ENCODE measurements around the gene SEZ6L.

SEZ6L gene

DNA sequence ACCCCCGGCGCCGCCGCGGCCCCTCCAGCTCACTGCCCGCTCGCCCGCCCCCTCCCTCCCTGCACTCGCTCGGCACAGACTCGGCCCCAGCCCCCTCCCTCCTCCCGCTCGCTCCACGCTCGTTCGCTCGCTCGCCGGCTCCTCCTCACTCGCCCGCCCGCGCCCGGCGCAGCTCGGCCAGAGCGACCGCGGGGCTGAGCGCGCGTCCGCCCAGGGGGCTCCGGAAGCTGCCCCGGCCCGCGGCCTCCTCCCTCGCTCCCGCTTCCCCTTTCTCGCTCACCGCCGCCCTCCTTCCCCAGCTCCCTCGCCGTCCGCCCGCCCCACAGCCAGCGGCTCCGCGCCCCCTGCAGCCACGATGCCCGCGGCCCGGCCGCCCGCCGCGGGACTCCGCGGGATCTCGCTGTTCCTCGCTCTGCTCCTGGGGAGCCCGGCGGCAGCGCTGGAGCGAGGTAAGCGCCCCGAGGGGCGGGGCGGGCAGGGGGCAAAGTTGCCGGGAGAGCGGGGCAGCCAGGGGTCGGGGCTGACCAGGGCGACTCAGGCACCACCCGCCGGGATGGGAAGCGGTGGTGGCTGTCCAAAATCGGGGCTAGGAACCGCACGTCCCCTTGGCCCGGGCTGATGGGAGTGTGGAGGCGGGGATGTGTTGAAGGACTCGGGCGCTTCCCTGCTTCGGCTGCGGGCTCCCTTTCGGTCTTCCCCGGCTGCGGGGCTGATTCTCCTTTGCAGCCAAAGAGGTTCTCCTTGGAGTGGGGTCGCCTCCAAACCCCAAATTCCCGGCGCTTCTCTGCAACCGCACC is at the start of gene SEZ6L:
Gene SEZ6L (plus strand): TSS at position 148 of the 797 bp plus-strand sequence. CDS start 208 bp downstream, at position 356.
- DNase-seq (ENCODE audit: low read depth) = no peak

DNA sequence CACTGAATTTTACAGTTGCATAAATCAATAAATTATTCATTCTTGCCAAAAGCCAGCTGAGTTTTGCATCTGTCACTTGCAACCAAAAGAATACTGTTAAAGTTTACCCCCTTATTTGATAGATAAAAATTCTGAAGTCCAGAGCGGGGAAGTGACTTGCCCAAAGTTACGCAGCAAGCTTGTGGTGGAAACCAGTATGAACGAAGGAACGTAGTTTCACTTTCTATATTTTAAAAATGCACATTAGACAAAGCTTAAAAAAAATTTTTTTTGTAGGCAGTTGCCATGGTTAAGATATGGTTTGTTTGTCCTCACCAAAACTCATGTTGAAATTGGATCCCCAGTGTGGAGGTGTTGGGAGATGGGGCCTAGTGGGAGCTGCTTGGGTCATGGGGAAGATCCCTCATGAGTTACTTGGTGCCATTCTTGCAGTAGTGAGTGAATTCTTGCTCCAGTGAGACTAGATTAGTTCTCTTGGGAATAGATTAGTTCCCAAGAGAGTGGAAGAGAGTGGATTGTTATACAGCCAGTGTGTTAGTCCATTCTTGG is 46.3 kb upstream of the SEZ6L start:
- no peak for DNase-seq (ENCODE audit: low read depth)

- no peak for DNase-seq (ENCODE audit: low read depth)
Measured at GRCh38 chr22:26124991-26125725, 44.1 kb upstream of the SEZ6L start.

GRCh38 chr22:26127126-26127525 is 42.1 kb upstream of the SEZ6L start:
- DNase-seq (ENCODE audit: low read depth) = no peak

- DNase-seq (ENCODE audit: low read depth) = no peak
Measured at GRCh38 chr22:26127556-26127955, 41.7 kb upstream of the SEZ6L start.

DNA sequence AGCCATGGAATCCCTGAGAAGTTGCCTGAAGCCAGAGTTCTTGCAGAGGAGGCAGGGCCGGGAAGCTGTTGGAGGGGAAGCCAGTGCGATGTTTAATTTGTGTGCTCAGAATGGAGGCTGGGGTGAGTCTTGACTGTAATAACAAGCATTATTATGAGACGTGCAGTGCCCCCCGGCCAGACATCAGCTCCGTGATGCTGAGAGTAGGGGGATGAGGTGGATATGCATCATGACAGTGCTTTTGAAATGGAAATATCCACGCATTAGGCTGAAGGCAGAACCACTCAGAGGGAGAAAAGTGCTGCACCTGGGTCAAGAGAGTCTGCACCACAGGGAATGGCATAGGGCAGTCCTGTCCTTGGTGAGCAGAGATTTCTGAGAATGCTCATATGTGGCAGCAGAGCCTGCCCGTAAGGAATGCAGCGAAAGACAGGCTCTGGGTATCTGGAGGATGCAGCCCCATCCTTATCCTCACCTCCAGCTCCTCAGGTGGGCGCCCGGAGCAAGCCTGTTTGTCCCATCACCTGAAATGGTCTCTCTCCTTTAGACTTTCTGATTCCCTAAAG is 37.6 kb upstream of the SEZ6L start:
- DNase-seq (ENCODE audit: low read depth) = no peak

GRCh38 chr22:26134654-26135330 is 34.5 kb upstream of the SEZ6L start:
- DNase-seq (ENCODE audit: low read depth) = no peak

DNA sequence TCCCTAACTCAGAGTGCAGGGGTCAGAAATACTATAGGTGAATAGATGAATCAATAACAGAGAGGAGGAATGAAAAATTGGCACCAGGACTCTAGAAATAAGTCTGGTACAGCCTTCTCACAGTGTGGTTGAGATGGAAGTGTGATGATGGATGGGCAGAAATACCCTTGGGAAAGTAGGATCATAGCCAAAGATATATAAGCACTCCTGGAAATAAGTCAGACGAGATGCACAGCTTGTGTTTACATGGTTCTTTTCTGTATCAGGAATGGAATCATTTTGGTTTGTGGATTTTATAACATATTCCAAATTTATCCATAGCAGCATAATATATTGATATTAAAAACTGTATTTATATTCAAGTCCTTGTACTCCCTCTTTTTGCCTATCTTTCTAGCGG is 33.5 kb upstream of the SEZ6L start:
- no peak for DNase-seq (ENCODE audit: low read depth)

DNA sequence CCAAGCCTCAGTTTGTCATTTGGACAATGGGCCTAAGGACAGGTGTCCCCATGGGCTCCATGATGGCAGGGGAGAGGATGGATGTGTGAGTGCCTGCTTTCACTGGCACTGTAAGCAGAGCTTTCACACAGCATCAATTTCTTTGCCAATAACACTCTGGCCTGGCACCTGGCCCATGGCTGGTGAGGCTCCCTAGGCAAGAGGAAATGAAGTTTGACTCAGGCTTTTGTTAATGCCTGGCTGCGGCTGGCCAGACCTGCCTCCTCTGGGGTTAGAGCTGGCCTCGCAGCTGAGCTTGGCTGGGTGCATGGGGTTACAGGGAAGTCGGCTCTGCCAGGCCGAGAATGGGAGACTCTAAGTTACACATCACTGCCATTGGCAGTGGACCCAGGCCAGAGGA is 30.0 kb upstream of the SEZ6L start:
- no peak for DNase-seq (ENCODE audit: low read depth)

DNA sequence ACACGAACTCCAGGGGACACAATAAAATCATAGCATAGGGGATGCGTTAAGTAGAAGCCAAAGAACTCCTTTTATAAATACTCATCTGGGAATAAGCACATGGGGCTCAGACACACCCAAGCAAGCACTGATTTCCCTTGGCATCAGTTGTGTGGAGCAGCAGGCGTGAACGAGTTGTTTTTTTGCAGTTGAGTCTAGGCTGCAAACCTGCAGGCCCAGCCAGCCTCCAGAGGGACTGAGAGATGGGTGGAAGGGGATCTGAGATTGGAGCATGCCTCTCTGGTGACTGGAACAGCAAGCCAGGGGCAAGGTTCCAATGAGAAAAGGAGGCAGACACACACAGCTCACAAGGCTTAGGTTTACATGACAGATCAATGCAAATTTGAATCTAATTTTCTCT is 27.4 kb upstream of the SEZ6L start:
- DNase-seq (ENCODE audit: low read depth) = no peak

DNA sequence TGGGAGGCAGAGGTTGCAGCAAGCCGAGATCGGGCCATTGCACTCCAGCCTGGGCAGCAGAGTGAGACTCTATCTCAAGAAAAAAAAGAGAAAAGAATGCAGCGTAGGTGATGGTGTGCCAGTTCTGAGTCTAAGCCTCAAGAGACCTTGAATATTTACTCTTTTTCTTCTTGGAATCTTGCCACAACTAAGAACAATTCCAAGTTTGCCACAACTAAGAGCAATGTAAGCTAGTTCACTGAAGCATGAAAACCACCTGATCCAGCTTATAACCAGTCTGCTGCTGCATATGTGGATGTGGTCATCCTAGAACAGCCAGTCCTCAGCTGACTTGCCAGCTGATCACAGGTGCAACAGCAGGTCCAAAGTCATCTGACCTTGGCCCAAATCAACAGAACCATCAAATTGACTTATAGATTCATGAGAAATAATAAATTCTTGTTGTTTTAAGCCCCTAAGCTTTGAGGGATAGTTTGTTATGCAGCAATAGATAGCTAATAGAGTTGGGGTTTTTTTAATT is 25.4 kb upstream of the SEZ6L start:
- no peak for DNase-seq (ENCODE audit: low read depth)

DNA sequence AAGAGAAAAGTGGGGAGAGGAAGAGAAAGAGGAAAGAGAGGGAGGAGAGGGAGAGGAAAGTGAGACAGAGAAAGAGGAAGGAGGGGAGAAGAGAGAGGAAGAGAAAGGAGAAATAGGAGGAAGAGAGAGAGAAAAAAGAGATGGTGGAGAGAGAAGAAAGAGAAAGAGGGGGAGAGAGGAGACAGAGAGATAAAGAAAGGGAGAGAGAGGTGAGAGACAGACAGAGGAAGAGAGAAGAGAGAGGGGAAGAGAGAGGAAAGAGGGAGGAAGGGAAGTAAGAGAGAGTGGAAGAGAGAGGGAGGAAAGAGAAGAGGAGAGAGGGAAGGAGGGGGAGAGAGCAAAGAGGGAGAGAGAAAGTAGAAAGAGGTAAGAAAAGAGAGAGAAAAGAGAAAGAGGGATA is 9.4 kb upstream of the SEZ6L start:
- no peak for DNase-seq (ENCODE audit: low read depth)

DNA sequence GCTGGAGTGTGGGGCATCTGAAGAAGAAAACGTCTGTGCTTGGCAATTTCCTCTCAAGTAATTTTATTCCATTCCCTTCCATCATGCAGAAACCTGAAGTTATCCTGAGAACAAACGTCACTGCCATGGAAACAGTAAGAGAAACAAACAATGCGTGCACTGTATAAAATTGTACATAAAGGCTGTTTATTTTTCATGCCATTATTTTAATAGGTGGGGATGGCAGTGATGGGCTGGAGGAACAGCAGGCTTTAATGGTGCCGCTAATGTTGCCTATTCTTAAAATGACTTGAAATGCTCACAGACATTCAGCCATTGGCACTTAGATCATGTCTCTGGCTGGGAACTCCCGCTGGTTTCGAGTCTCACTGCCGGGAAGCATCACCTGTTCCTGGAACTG is 7.5 kb upstream of the SEZ6L start:
- DNase-seq (ENCODE audit: low read depth) = no peak

GRCh38 chr22:26162926-26163325 is 6.3 kb upstream of the SEZ6L start:
- DNase-seq (ENCODE audit: low read depth) = no peak

- no peak for DNase-seq (ENCODE audit: low read depth)
Measured at GRCh38 chr22:26164174-26164573, 5.1 kb upstream of the SEZ6L start.

DNA sequence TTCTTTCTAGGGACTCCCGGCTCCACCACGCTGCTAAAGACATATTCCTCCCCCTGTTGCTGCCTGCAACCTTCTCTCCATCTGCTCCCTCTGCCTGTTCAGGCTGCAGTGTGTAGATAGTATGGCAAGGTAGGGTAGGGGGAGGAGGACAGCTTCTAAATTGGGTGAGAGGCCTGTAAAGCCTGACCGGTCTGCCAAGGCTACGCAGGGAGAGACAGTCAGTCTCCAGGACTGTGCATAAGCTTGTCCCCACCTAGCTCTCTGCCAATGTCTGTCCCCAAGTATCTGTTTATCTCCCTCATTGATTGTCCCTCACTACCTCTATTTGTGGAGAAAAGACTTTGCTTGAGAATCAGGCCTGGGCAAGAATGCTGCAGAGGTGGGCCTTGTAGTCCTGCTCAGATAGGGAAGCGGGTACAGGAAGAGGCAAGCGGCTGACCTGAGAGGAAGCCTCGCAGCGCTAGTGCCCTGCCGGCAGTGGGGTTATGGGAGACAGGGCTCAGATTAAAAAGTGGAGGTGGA is 871 bp upstream of the SEZ6L start:
- no peak for DNase-seq (ENCODE audit: low read depth)

- DNase-seq (ENCODE audit: low read depth) = no peak
Measured at GRCh38 chr22:26168939-26169314, 335 bp upstream of the SEZ6L start.

GRCh38 chr22:26170112-26170492 is 840 bp downstream of the SEZ6L start:
- DNase-seq (ENCODE audit: low read depth) = no peak

DNA sequence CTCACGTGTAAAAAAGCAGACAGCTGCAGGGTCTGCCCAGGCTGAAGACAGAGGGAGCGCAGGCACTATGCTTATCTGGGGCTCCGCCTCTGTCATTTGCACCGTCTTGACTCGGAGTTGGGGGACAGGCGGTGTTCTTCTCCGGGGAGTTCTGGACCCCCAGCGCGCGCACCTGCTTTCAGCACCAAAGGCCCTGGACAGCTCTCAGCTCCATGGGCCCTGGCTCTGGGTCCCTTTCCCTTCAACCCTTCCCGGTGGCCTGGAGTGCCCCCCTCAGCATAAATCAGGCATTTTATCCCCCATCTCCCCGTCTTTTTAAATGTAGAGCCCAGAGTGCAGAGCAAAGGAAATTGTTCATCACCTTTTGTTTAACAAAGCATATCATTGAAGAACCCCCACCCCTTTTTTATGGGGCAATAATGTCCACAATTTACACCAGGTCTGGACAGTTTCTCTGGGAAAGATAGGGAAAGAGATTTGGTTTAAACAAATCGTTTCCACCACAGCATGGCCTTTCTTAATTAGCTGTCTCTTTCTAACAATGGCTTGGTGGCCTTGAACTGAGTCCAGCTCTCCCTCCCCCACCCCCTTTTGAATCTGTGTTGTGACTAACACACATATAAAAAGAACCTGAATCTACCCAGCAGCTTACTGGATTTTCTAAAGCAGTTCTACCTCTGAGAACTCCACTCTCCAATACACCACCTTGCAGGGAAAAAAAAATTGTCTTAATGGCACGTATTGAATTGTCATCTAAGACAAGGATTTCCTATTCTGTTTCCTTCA is 1.7 kb downstream of the SEZ6L start:
- DNase-seq (ENCODE audit: low read depth) = no peak

- no peak for DNase-seq (ENCODE audit: low read depth)
Measured at GRCh38 chr22:26172389-26172990, 3.2 kb downstream of the SEZ6L start.

GRCh38 chr22:26174280-26174679 is 5.0 kb downstream of the SEZ6L start:
- DNase-seq (ENCODE audit: low read depth) = peak; percentile 2
